Bronchial epithelial cell (primary cell): ENCODE measurements around the gene LYPD4. TPM values are rescaled to one million over a fixed set of nuclear protein-coding genes. Genes with fewer than 3 reads are reported as not detected.

Experiments used
- DNase-seq: peaks from one replicate; pipeline ENCODE4 v3.0.0-alpha.2; 2010; ENCODE audit warnings: low read depth
- FAIRE-seq: peaks from 2 replicates; lab custom pipeline; 2011; peaks lifted over from hg19 to GRCh38; lab: Jason Lieb, UNC
- H3K27me3 ChIP-seq: 2 replicates; pipeline ENCODE4 v1.5.1; 2011; ENCODE audit warnings: low read length; ENCODE audit not compliant: control insufficient read depth, insufficient read depth
- H3K36me3 ChIP-seq: 2 replicates; pipeline ENCODE4 v1.5.1; 2011; ENCODE audit warnings: low read length; ENCODE audit not compliant: control insufficient read depth, insufficient read depth
- H3K4me3 ChIP-seq: 2 replicates; pipeline ENCODE4 v1.5.1; 2011; ENCODE audit warnings: mild to moderate bottlenecking, low read depth, low read length, control low read depth
- total RNA-seq: library from RNA; depleted of rRNA; stranded (reverse); fragments of >200 nt; gene quantifications from 2 replicates; pipeline ENCODE4 v1.2.1, GENCODE V29; 2014
- TF ChIP-seq, protein P1 (sequence below): IDR thresholded peaks from 2 replicates; pipeline ENCODE4 v1.5.1; 2011; ENCODE audit warnings: mild to moderate bottlenecking, moderate library complexity, low read length, control low read depth, inconsistent platforms; ENCODE audit not compliant: insufficient read depth, severe bottlenecking

The LYPD4 gene
- total RNA-seq, 1 donor from 2014 or later: not detected

DNA sequence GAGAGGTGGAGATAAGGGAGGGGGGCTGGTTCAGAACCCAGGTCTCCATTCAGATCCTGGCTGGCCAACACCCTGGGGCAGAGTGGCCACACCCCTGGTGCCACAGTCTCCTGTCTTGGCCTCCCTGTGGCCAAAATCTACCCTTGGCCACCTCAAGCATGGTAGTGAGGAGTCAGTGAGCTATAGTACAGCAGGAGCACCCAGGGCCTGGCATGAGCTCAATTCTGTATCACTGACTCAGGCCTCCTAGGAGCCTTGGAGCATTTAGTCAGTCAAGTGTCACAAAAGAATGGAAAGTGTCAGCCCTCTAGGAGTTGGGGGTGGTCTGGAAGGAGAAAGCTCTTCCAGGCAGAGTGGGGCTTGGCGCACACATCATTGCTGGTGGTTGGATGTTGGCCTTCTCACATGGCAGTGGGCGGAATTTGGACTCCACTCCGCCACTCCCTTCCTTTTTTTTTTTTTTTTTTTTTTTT, 26.0 kb upstream of the LYPD4 start:
- H3K36me3 ChIP-seq: peaks cover 35% of the 10 kb centered on the region
- TF ChIP-seq, protein P1, sequence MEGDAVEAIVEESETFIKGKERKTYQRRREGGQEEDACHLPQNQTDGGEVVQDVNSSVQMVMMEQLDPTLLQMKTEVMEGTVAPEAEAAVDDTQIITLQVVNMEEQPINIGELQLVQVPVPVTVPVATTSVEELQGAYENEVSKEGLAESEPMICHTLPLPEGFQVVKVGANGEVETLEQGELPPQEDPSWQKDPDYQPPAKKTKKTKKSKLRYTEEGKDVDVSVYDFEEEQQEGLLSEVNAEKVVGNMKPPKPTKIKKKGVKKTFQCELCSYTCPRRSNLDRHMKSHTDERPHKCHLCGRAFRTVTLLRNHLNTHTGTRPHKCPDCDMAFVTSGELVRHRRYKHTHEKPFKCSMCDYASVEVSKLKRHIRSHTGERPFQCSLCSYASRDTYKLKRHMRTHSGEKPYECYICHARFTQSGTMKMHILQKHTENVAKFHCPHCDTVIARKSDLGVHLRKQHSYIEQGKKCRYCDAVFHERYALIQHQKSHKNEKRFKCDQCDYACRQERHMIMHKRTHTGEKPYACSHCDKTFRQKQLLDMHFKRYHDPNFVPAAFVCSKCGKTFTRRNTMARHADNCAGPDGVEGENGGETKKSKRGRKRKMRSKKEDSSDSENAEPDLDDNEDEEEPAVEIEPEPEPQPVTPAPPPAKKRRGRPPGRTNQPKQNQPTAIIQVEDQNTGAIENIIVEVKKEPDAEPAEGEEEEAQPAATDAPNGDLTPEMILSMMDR: no peak
- H3K27me3 ChIP-seq: no peaks in the 10 kb centered on the region
- DNase-seq: no peak
- no peak for FAIRE-seq
- no peak overlapping the region for H3K4me3 ChIP-seq

DNA sequence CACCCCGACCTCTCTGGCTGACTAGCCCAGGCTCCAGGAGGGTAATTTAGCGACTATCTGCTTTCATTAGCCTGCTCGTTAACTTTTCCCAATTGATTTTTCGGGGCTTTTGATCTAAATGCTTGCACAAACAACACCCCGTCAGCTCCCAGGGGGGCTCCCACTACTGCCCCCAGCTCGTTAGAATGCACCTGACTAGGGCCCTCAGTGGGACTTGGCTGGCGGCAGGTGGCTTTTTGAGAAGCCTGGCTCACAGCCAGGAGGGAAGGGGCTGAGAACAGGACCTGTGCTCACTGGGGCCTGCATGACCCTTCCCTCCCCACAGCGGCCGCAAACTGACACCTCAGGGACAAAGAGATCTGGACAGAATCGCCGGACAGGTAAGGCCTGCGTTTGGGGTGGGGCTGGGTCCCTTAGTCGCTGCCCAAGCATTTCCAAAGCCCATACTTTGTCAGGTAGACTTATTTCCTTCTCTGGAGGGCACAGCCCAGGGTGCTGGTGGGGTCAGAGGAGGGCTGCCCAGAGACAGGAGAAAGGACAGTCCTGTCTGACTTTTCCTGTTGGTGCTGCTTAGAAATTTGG, 25.0 kb upstream of the LYPD4 start:
- Histone ChIP-seq H3K4me3 (no peak overlapping the region), H3K27me3 (no peaks in the 10 kb centered on the region), H3K36me3 (peaks cover 42% of the 10 kb centered on the region)
- TF ChIP-seq, protein P1: no peak
- FAIRE-seq (no peak), DNase-seq (no peak)

DNA sequence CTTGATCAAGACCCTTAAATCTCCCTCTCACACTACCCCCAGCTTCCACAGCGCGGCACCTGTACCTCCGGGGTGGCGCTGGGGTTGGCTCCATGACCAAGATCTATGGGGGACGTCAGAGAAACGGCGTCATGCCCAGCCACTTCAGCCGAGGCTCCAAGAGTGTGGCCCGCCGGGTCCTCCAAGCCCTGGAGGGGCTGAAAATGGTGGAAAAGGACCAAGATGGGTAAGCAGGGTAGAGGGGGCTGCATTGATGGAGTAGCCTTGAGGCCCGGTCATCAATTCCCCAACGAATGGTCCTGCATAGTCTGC, 24.5 kb upstream of the LYPD4 start:
- no peaks in the 10 kb centered on the region for H3K27me3 ChIP-seq
- H3K36me3 ChIP-seq: peaks cover 48% of the 10 kb centered on the region
- TF ChIP-seq, protein P1: no peak
- H3K4me3 ChIP-seq: no peak overlapping the region
- DNase-seq (no peak), FAIRE-seq (no peak)

DNA sequence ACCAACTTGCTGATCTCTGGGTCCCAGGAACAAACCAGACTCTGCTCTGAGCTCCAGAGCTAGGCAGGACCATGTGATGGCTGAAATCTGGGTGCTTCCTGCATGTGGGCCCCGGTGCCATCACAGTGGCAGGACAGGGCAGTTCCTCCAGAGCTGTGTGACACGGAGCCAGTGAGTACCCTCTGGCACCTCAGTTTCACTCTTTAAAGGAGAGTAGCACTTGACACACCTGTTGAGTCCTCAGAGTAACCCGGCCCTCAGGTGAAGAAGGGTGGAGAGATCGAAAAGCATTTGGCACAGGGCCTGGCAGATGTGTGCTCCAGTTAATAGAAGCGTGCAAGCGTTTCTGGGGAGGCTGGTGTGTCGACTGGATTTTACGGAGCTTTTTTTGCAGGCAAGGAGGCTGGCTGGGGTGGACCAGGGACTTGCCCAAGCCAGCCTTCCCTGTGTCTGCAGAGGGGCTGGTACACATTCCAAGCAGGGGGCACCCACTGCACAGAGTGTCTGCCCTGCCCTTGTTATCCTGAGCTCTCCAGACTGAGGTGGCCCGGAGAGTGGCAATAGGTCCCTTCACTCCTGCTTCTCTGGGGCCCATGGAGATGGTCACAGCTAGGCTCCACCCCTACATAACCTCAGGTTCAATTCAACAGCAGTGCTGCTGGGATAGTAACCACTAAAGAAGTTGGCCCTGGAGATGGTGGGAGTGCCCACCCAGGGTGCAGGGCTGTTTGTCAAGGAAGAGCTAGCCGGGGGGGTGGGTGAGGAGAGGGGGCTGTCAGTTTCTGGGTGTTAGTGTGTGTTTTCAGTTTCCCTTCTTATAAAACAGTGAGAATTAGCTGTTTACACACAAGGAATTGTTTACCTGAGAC, 23.9 kb upstream of the LYPD4 start:
- no peak overlapping the region for H3K4me3 ChIP-seq
- TF ChIP-seq, protein P1: no peak
- DNase-seq (no peak), FAIRE-seq (no peak)
- peaks cover 51% of the 10 kb centered on the region for H3K36me3 ChIP-seq
- H3K27me3 ChIP-seq: no peaks in the 10 kb centered on the region

DNA sequence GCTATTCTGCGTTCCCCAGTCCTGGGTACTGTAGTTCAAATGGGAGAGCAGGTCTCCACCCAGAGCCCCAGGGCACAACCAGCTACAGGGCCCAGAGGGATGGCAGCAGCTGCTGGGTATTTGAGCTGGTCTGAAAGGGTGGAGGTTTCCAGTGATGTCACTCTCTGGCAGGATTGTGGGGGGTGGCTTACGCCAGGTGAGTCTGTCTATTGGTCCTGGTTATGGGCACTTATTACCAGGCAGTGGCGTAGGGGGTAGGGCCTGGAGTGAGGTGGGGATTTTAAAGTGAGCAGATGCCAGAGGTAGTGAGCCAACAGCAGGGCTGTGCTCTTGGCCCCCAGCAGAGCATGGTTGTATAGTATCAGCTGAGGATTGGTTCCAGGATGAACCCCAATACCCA, 21.8 kb upstream of the LYPD4 start:
- Histone ChIP-seq H3K27me3 (no peaks in the 10 kb centered on the region), H3K4me3 (no peak overlapping the region), H3K36me3 (peaks cover 69% of the 10 kb centered on the region)
- DNase-seq: no peak
- TF ChIP-seq, protein P1: no peak
- FAIRE-seq: no peak

DNA sequence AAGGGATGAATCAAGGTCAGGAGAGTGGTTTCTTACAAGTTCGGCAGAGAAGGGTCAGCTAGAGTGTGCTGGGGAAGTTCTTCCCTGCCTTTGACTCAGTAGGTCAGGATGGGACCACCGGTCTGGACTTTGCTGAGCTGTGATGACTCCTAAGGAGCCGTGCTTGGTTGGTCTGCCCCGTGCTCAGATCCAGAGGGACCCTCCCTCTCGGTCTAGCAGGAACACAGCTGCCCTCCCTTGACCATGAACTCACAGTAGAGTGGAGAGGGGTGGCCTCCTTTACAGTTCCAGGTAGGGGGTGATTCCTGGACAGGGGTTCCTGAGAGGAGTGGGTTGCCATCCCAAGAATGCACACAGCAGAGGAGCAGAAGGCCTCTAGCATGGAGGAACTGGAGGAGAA, 19.9 kb upstream of the LYPD4 start:
- TF ChIP-seq, protein P1: no peak
- FAIRE-seq (no peak), DNase-seq (no peak)
- H3K27me3 ChIP-seq: no peaks in the 10 kb centered on the region
- peaks cover 61% of the 10 kb centered on the region for H3K36me3 ChIP-seq
- no peak overlapping the region for H3K4me3 ChIP-seq
